Fibroblast of pulmonary artery (primary cell): ENCODE results near the gene HCRT.
A peak's percentile ranks its signal among the peaks of the same experiment; 100 is the strongest.
"Not testable (repeated sequence)": the region's sequence is repeated elsewhere in the genome, so short reads cannot be mapped to it uniquely, and the experiment has no call there.

Source experiments
- DNase-seq: peaks from one replicate; pipeline ENCODE4 v3.0.0-alpha.2; 2010; ENCODE audit warnings: low read depth
- H3K4me3 ChIP-seq: replicated peaks from 2 replicates; pipeline ENCODE4 v1.5.1; 2011; ENCODE audit warnings: low read depth, mild to moderate bottlenecking, control low read depth, low read length, moderate library complexity
- CTCF ChIP-seq: IDR thresholded peaks from 2 replicates; pipeline ENCODE4 v1.5.1; 2011; ENCODE audit warnings: mild to moderate bottlenecking, control low read depth, low read length, inconsistent platforms; ENCODE audit errors: missing control alignments

Gene HCRT

GRCh38 chr17:42224651-42225050, 39.4 kb upstream of the HCRT start:
- TF ChIP-seq CTCF: no peak
- no peak for DNase-seq
- no peak overlapping the region for H3K4me3 ChIP-seq

GRCh38 chr17:42221886-42222745, 36.9 kb upstream of the HCRT start:
- DNase-seq: peak; percentile 81
- H3K4me3 ChIP-seq: no peak overlapping the region
- peak; percentile 78 for TF ChIP-seq CTCF

GRCh38 chr17:42219280-42219679, 34.0 kb upstream of the HCRT start:
- not testable (repeated sequence) for H3K4me3 ChIP-seq, DNase-seq

- DNase-seq: no peak
- no peak overlapping the region for H3K4me3 ChIP-seq
- no peak for TF ChIP-seq CTCF
These were observed 28.9 kb upstream of the HCRT start for GRCh38 chr17:42214156-42214555.

- DNase-seq: no peak
- TF ChIP-seq CTCF: no peak
- no peak overlapping the region for H3K4me3 ChIP-seq
These were observed 27.1 kb upstream of the HCRT start for GRCh38 chr17:42212382-42212781.

GRCh38 chr17:42211921-42212341, 26.7 kb upstream of the HCRT start:
- DNase-seq, H3K4me3 ChIP-seq: not testable (repeated sequence)

- TF ChIP-seq CTCF: no peak
- H3K4me3 ChIP-seq: no peak overlapping the region
- DNase-seq: no peak
These were observed 24.8 kb upstream of the HCRT start for GRCh38 chr17:42210046-42210445.

- DNase-seq, H3K4me3 ChIP-seq: not testable (repeated sequence)
These were observed 20.9 kb upstream of the HCRT start for GRCh38 chr17:42206153-42206612.
